Measurements from ENCODE around the gene FBXL7.

DNA sequence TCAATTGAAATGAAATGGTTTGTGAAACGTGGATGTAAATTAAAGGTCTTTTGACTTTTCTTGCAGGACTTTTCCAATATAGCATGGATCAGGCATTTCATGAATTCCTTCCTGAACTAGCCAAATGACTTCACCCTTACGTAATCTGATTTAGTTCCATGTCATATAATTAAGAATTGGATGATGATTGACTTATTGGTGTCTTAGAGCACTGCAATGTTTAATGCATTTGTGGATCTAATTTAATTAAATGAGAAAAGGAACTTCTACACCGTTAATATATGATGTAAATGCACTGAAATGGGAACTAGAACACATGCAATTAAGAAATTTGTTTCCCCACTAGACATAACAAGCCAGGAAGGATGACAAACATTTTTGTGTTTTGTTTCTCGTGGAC, 228.8 kb downstream of the FBXL7 start:
- TF ChIP-seq NR2F2 (IDR thresholded peaks at IDR 0.05) (no peak), RAD21 (IDR thresholded peaks at IDR 0.05) (no peak)

Measured in liver (tissue), 2 donors.